ENCODE data around the gene SNRNP70. TPM values are rescaled to one million over a fixed set of nuclear protein-coding genes. Genes with fewer than 3 reads are reported as not detected.
"Not testable (repeated sequence)": the region's sequence is repeated elsewhere in the genome, so short reads cannot be mapped to it uniquely, and the experiment has no call there.

Gene SNRNP70
- polyA plus RNA-seq, 3 donors, result 27.4 to 360 (median 40.4) TPM

GRCh38 chr19:49073514-49074378, 11.5 kb upstream of the SNRNP70 start:
- peaks cover 0 to 33% (median 15%) of the 10 kb centered on the region in 7 donors for H3K9me3 Mint-ChIP-seq
- H3K27me3 Mint-ChIP-seq (ENCODE audit: low read depth in 3 of 3), result peaks cover 51 to 62% (median 60%) of the 10 kb centered on the region in 3 donors
- Histone ChIP-seq H3K79me2 (ENCODE audit: insufficient read depth, low read length) (no peaks in the 10 kb centered on the region), H3K4me1 (ENCODE audit: control insufficient read depth in 1 of 2, insufficient read depth in 2 of 2, low read length in 2 of 2) (no peaks in the 10 kb centered on the region), H3K27ac (ENCODE audit: low read depth in 1 of 2, low read length in 2 of 2) (no peak overlapping the region), H3K27me3 (ENCODE audit: control insufficient read depth in 2 of 2, insufficient read depth in 2 of 2, low read length in 2 of 2) (peaks cover 12 to 54% of the 10 kb centered on the region in 2 donors), H4K20me1 (ENCODE audit: insufficient read depth, low read length) (no peaks in the 10 kb centered on the region), H2AFZ (ENCODE audit: insufficient read depth, low read depth, low read length, poor library complexity, severe bottlenecking) (no peak overlapping the region), H3K36me3 (replicated peaks in 1 of 2; ENCODE audit: control insufficient read depth in 1 of 2, insufficient read depth in 2 of 2, low read length in 2 of 2) (no peaks in the 10 kb centered on the region), H3K9ac (ENCODE audit: insufficient read depth, low read length, poor library complexity, severe bottlenecking) (no peak overlapping the region), H3K9me3 (replicated peaks in 1 of 2; ENCODE audit: control insufficient read depth in 1 of 2, insufficient read depth in 1 of 2, low read length in 2 of 2) (peaks cover 0 to 7% of the 10 kb centered on the region in 2 donors), H3K4me2 (replicated peaks; ENCODE audit: extremely low read depth, low read length, poor library complexity, severe bottlenecking) (no peak overlapping the region), H3K4me3 (replicated peaks in 1 of 3; ENCODE audit: low read depth in 2 of 3, low read length in 3 of 3) (no peak overlapping the region)
- TF ChIP-seq CTCF (IDR thresholded peaks at IDR 0.05), result no peak
- peak overlapping the region in 2 of 7 donors; percentile 31 to 54 for H3K27ac Mint-ChIP-seq
- peaks cover 11% of the 10 kb centered on the region for H3K4me1 Mint-ChIP-seq
- H3K4me3 Mint-ChIP-seq, result peak overlapping the region in 1 of 2 donors; percentile 91
- WGBS (ENCODE audit: insufficient coverage), result 53% methylated on average over 14 of the region's 23 CpGs
- intact Hi-C loops (cut with micrococcal nuclease), result no loop called here
- H3K36me3 Mint-ChIP-seq, result peaks cover 3 to 8% of the 10 kb centered on the region in 2 donors
- peak in 1 of 3 donors; percentile 20 for DNase-seq

GRCh38 chr19:49074869-49075268, 10.4 kb upstream of the SNRNP70 start:
- peak; percentile 6 to 37 (median 34) for DNase-seq
- H3K4me1 Mint-ChIP-seq, result peaks cover 11% of the 10 kb centered on the region

More at GRCh38 chr19:49074869-49075268, 10.4 kb upstream of the SNRNP70 start:
- H3K36me3 Mint-ChIP-seq; H3K4me3 Mint-ChIP-seq; H3K9ac ChIP-seq (ENCODE audit: insufficient read depth, low read length, poor library complexity, severe bottlenecking); H3K27ac Mint-ChIP-seq; H3K79me2 ChIP-seq (ENCODE audit: insufficient read depth, low read length); H3K27ac ChIP-seq (ENCODE audit: low read depth in 1 of 2, low read length in 2 of 2); H3K4me2 ChIP-seq (replicated peaks; ENCODE audit: extremely low read depth, low read length, poor library complexity, severe bottlenecking); H4K20me1 ChIP-seq (ENCODE audit: insufficient read depth, low read length); H3K36me3 ChIP-seq (replicated peaks in 1 of 2; ENCODE audit: control insufficient read depth in 1 of 2, insufficient read depth in 2 of 2, low read length in 2 of 2); H3K9me3 ChIP-seq (replicated peaks in 1 of 2; ENCODE audit: control insufficient read depth in 1 of 2, insufficient read depth in 1 of 2, low read length in 2 of 2); H2AFZ ChIP-seq (ENCODE audit: insufficient read depth, low read depth, low read length, poor library complexity, severe bottlenecking); H3K4me1 ChIP-seq (ENCODE audit: control insufficient read depth in 1 of 2, insufficient read depth in 2 of 2, low read length in 2 of 2); H3K4me3 ChIP-seq (replicated peaks in 1 of 3; ENCODE audit: low read depth in 2 of 3, low read length in 3 of 3); intact Hi-C loops (cut with micrococcal nuclease): not testable (repeated sequence)
- H3K27me3 Mint-ChIP-seq (ENCODE audit: low read depth in 3 of 3), result peaks cover 44 to 53% (median 52%) of the 10 kb centered on the region in 3 donors
- H3K27me3 ChIP-seq (ENCODE audit: control insufficient read depth in 2 of 2, insufficient read depth in 2 of 2, low read length in 2 of 2), result peaks cover 12 to 44% of the 10 kb centered on the region in 2 donors
- TF ChIP-seq CTCF (IDR thresholded peaks at IDR 0.05), result peak; percentile 73
- H3K9me3 Mint-ChIP-seq, result peaks cover 0 to 27% (median 15%) of the 10 kb centered on the region in 7 donors
- WGBS (ENCODE audit: insufficient coverage), result 5% methylated on average over 4 of the region's 9 CpGs

Data from CD14-positive monocyte (primary cell).